ENCODE results near the gene CDC34.

Gene CDC34

DNA sequence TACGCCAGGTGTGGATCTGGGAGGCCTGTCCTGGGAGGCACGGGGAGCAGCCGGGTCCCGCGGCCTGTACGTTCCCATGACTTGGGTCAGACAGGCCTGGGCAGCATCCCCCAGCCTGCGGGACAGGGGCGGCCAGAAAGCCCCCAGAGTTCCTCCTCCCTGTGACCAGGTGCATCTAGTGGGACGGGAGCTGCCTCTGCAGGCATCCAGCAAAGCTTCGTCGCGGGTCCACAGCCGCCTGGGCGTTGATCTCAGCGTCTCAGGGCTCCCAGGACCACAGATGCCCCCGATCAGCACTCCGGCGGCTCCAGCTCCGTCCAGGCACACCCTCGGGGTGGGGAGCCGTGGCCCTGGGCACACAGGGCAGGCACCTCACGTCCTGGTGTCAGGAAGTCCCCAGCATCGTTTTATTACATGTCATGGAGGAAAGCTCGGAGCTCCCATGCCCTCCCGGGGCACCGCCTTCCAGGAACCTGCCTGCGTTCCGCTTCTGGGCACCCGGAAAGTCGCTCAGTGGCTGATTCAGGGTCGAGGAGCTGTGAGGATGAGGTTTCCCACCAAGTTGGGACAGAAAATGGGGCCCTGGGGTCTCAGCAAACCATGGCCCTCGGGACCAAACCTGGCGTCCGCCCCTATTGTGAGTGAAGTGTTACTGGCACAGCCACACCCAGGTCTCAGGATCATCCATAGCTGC, 10.8 kb downstream of the CDC34 start:
- no peak for DNase-seq (ENCODE audit: low read depth)

DNA sequence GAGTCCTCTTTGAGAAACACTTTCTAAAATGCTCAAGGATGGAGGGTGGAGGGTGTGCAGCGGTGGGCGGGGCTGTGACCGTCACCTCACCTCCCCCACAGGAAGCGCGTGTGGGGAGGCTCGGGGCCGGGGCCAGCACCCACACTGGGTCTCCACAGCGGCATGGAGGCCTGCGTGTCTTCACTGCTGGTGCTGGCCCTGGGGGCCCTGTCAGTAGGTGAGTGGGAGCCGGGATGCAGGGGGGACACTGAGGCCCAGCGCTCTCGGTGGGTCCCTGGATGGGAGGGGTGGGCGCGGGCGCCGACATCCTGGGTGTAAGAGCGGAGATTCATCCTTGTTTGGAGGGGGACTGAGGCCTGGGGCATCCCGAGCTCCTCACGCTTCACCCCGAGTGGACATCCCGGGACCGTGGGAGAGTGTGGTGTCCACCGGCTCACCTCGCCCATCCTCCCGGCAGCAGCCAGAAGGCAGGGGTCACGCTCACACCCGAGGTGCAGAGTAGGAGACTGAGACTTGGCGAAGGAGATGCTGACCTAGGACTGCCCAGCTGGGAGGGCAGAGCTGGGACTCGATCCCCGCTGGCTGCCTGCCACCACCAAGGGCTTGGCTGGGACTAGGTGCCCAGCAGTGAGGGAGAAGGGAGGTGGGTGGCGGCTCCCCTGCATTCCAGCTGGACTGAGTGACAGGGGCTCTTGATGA, 12.5 kb downstream of the CDC34 start, which contains the start of gene GZMM:
GZMM (plus strand) TSS at position 144 of the 699 bp plus-strand sequence; CDS start at position 163, 19 bp downstream.
- DNase-seq (ENCODE audit: low read depth), result no peak

DNA sequence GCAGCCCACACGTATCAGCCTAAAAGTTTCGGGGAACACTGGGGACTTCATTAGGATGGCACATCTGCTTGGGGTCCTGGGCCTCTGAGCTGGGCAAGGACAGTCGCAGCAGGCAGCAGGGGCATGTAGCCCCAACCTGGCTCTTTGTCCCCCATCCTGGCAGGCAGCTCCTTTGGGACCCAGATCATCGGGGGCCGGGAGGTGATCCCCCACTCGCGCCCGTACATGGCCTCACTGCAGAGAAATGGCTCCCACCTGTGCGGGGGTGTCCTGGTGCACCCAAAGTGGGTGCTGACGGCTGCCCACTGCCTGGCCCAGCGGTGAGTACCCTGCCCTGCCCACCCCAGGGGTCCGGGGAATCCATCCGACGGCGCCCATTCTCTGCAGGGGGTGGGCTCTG, 15.6 kb downstream of the CDC34 start:
- no peak for DNase-seq (ENCODE audit: low read depth)

DNA sequence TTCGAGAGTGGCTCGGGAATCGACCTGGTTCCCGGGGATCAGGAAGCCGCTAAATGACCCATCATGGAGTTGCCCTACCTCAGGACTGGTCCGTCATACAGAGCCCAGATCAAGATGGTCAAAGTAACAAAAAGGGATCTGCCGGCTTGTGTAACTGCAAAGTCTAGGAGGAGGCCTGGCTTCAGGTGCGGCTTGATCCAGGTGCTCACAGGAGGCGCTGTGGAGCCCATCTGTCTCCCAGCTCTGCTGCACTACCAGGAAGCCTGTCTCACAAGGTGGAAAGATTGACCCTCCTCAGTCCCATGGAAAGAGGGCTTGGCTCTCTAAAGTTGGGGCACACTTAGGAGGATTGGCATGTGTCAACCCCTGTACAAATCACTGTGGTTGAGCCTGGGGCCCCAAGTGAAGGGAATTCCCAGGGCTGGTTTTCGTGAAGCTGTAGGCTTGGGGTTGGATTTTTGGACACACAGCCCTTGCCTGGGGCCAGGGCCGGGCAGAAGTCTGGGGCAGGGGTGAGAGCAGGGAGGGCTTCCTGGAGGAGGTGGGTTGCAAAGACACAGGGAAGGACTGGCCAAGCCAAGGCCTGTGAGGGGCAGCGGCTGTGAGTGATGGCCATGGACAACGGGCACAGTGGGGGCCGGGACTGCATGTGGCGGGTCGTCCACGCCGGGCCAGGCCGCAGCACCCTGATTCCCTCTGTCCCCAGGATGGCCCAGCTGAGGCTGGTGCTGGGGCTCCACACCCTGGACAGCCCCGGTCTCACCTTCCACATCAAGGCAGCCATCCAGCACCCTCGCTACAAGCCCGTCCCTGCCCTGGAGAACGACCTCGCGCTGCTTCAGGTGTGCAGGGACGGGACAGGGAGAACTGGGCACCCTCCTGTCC, 16.5 kb downstream of the CDC34 start:
- DNase-seq (ENCODE audit: low read depth), result no peak

DNA sequence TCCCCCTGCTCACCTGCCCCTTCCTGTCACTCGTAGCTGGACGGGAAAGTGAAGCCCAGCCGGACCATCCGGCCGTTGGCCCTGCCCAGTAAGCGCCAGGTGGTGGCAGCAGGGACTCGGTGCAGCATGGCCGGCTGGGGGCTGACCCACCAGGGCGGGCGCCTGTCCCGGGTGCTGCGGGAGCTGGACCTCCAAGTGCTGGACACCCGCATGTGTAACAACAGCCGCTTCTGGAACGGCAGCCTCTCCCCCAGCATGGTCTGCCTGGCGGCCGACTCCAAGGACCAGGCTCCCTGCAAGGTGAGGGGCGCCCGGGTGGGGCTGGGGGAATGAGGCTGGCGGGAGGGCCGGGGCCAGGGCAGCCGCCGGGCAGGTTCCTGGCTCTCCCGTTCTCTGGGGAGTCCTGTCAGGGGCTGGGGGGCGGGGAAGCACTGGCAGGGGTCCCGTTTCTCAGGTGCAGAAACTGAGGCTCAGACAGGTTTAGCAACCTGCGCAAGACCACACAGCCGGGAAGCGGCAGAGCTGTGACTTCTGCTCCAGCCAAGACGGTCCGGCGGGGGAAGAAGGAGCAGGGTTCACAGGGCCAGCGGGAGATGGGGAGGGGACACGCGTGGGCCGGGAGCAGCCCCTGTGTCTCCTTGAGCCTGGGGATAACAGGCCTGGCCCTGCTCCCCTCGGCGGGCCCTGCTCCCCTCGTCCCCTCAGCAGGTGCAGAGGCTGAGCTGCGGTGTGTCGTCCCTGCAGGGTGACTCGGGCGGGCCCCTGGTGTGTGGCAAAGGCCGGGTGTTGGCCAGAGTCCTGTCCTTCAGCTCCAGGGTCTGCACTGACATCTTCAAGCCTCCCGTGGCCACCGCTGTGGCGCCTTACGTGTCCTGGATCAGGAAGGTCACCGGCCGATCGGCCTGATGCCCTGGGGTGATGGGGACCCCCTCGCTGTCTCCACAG, 17.6 kb downstream of the CDC34 start:
- no peak for DNase-seq (ENCODE audit: low read depth)

DNA sequence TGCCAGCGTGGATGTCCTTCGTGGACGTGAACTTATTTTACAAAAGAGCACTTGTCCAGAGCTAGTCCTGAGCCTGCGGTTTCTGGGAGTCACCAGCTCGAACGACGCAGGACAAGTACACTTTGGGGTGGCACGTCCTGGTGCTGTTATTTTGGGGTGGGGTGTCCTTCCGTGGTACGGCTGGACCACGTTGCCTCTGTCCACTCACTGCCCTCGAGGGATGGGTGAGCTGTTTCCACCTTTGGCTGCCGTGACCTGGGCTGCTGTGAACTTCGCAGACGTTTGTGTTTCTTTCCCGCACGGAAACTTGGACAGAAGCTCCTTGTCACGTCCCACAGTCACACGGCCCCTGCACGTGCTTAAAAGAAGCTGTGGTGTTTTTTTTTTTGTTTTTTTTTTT, 23.3 kb downstream of the CDC34 start:
- no peak for DNase-seq (ENCODE audit: low read depth)

DNA sequence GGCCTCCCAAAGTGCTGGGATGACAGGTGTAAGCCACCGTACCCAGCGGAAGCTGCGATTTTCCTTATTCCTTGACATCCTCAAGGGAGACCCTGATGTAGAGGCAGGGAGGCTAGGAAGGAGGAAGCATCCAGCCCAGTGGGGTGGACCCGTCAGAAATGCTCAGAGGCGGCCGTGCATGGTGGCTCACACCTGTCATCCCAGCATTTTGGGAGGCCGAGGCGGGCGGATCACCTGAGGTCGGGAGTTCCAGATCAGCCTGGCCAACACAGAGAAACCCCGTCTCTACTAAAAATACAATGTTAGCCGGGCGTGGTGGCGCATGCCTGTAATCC, 23.9 kb downstream of the CDC34 start:
- no peak for DNase-seq (ENCODE audit: low read depth)

DNA sequence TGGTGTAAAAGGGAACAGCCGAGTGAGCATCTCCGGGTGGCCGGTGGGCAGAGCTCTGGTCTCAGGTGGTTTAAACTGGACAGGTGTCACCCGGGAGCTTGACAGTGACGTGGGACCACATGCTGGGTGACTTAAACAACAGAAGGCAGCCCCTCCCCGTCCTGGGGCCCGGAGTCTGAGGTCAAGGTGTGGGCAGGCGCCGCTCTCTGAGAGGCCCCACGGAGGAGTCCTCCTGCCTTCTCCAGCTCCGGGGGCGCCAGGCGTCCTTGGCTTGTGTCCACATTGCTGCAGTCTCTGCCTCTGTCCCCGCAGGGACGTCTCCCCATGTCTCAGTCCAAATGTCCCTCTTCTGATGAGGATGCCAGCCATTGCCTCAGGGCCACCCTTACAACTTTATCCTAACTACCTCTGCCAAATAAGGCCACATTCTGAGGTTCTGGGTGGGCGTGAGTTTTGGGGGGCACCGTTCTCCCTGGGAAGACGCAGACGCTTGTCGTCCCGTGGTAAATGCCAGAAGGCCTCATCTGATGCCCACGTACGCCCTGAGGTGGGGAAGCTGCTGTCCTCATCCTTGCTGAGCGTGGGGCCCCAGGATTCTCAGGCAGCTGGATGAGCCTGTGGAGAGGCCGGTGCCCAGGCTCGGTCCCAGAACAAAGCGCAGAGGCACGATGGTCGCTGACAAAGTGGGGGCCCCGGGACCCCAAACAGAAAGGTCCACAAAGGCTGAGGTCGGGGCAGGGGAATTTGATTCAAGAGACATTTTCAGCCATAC, 25.2 kb downstream of the CDC34 start:
- no peak for DNase-seq (ENCODE audit: low read depth)

DNA sequence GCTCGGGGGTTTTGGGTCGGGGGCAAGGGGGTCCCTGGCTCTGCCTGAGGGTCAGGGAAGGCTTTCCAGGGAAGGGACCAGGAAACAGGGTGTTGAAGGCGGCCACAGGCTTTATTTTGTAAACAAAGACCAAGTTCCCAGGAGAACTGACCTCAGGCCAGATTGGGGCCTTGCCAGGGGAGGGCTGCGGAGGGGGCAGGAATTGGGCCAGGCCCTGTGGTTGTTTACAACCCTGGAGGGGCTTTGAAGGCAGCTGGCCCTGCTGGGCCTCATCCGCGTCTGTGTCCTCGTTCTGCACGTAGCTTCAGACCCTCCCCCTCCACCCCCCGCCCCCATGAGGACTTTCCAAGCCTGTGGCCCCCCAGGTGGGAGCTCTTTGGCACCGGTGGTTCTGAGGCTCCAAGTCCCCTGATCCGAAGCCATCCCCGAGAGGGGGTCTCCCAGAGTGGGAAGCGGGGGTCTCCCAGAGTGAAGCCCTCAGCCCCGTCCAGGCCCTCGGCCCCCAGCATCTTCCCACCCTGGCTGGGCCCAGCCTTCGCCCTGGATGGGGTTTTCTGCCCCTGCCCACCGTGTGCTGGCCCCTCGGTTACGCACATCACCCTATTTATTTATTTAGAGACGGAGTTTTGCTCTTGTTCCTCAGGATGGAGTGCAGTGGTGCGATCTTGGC, 27.3 kb downstream of the CDC34 start:
- peak; percentile 27 for DNase-seq (ENCODE audit: low read depth)

DNA sequence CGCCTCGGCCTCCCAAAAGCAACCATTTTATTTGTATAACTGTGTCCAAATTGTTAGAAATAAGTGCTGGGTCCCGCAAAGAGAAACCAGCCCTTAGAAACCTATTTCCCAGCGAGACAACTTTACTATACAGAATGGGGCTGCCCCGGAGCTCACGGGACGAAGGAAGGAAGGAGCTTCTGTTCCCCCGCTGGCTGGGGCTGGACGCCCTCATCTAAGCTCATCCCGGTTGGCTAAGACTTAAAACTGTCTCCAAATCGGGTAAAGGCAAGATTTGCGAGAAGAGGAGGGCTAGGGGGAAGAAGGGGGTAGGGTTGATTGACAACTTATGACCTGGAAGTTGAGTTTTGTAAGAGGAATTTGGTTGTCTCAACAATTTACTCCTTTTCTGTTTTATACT, 28.6 kb downstream of the CDC34 start:
- DNase-seq (ENCODE audit: low read depth), result no peak

DNA sequence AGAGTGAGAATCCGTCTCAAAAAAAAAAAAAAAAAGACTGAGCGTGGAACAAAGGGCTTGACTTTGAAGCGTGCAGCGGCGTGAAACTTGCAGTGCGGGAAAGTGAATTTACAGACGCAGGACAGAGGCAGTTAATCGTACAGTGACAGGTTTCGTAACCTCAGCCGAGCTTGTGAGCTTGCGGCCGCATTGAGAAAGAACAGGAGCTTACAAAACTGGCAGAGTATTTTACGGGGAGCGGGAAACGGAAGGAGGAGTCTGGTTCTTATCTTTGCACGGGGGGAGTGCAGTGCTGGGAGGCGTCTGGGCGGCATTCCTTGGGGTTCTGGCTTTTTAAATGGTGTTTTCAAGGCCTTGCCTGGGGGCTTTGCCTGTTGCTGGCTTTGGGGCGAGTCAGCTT, 34.8 kb downstream of the CDC34 start:
- no peak for DNase-seq (ENCODE audit: low read depth)

DNA sequence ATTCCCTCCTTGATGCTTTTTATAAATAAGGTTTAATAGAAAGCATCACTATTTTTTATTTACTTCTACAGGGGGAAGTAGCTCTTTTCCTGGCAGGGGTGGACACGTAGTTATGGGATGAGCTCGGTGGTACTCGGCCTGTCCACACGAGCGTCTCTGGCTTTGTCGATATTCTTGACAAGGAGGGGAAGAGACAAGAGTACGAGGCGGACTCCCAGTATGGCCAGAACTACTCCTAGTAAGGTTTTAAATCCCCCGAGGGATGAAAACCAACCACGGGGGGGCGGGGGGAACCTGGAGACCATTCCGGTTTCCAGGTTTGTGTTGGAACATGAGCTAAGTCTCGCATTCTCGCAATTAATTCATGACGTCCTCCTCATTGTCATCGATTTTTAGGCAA, 35.3 kb downstream of the CDC34 start:
- no peak for DNase-seq (ENCODE audit: low read depth)

DNA sequence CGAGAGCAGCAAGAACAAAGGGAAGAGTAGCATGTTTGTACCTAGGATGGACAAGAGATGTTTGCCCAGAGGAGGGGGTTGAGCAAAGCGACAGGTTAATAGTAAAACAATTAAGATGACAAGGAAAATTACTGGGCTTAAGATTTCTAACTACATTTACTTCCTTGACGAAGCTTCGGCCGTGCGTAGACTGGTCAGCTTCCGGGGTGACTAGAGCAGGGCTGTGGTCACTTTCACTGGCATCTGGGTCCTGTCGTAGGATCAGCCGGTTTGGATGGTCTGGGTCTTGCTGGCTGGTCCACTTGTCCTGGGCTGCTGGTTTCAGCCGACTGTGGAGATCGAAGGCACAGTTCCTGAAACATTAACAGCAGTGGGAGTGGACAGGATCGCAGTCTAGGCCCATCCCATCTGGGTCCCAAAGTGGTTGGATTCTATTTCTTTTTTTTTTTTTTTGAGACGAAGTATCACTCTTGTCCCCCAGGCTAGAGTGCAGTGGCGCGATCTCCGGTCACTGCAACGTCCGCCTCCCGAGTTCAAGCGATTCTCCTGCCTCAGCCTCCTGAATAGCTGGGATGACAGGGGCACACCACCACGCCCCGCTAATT, 35.8 kb downstream of the CDC34 start:
- DNase-seq (ENCODE audit: low read depth), result no peak

DNA sequence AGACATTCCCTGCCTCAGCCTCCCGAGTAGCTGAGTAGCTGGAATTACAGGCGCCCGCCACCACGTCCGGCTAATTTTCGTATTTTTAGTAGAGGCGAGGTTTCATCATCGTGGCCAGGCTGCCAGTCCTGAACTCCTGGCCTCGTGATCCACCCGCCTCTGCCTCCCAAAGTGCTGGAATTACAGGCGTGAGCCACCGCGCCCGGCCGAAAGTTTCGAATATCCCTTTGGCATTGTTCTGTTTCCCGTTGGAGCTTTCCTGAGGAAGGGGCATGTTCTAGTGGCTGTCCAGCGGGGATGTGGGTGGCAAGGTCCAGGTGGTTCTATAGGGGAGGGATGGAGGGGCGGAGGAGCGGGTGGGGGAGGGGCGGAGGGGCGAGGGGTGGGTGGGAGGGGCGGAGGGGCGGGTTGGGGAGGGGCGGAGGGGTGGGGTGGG, 38.7 kb downstream of the CDC34 start:
- no peak for DNase-seq (ENCODE audit: low read depth)

DNA sequence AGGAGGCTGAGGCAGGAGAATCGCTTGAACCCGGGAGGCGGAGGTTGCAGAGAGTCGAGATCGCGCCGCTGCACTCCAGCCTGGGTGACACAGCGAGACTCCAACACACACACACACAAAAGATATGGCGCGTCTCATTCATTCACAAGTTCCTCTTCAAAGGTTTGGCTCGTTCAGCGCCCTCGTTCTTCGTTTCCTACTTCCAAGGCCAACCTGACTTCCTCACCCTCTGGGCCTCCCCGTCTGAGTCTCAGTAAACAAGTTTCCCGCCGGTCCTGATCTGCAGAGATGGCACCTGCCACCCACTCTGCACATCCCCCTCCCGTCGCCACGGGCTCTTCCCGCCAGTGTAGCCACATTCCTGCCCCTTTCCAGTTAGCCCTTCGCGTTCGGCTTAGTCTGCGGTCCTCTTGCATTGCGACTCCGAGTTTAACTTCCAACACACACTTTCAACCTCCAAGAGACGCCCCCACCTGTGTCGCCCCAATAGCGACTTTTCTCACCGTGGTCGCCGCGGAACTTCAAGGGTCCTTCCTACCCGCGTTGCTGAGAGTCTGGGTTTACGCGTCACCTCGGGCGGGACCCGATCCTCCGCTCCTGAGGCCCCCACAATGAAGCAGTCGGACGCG, 39.5 kb downstream of the CDC34 start:
- DNase-seq (ENCODE audit: low read depth), result peak; percentile 23

DNA sequence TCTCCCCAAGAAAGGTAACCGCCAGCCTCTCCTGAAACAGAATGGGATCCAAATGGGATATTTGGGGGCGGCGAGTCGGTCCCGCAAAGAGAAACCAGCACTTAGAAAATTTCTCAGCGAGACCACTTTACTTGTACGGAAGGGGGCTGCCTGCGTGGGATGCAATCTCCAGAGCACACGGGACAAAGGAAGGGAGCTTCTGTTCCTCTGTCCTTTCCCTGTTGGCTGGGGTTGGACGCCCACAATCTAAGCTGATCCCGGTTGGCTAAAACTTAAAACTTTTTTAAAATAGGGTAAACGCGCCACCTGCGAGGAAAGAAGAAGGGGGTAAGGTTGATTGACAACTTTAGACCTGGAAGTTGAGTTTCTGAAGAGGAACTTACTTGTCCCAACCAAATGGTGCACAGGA, 40.0 kb downstream of the CDC34 start:
- no peak for DNase-seq (ENCODE audit: low read depth)

DNA sequence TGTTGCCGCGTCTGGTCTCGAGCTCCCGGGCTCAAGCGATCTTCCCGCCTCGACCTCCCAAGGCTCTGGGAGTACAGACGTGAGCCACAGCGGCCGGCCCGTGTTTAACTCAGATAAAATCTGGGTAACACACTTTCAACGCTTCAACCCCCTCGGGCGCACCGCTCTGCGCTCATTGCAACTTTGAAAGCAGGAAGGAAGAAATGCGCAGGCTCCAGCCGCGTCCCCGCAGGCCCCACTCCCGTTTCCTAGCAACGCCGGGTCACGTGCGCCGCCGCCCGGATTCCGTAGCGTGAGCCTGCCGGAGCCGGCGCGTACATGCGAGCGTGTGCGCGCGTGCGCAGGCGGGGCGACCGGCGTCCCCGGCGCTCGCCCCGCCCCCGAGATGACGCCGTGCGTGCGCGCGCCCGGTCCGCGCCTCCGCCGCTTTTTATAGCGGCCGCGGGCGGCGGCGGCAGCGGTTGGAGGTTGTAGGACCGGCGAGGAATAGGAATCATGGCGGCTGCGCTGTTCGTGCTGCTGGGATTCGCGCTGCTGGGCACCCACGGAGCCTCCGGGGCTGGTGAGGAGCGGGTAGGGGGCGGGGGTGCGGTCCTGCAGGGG, 40.7 kb downstream of the CDC34 start, which contains the start of gene BSG:
BSG (plus strand) TSS at position 457 of the 603 bp plus-strand sequence; CDS start at position 496, 39 bp downstream.
- DNase-seq (ENCODE audit: low read depth), result peak; percentile 97

DNA sequence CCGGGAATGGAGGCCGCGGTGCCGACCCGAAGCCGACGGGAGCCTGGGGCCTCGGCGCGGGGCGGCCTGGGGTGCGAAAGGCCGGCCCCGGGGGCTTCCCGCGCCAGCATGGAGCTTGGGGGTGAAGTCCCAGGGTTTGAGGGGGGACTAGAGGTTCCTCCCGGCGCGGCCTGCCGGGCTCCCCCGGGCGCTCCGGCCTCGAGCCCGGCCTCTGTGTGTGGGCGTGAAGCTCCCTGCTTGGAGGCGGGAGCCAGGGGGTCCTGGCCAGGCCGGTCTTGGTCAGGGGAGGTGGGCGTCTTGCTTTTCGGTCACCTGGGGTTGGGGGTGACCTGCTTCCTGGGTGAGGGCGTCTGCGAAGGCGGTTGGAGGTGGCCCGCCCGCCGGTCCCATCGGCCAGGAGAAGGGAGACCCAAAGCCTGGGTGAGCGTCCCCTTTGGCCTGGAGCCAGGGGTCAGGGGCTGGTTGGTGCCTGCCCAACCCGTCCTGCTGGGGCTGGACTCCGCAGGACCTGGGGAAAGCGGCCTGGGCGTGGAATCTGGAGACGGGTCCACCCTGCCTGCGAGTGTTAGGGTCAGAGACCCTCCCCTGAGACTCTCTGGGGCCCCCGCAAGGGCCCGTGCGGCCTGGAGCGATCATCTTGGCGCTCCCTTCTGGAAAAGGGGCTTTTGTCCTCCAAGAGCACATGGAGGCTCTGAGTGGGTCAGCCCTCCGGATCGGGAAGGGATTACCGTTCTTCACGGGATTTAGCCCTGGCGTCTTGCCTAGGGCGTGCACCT, 41.4 kb downstream of the CDC34 start:
- DNase-seq (ENCODE audit: low read depth), result peak; percentile 48
